NCI-H2196 treated with DMSO at 0.1 percent for 48 hours (cell line): ENCODE measurements around the gene NTN4.
"Not testable (repeated sequence)": the region's sequence is repeated elsewhere in the genome, so short reads cannot be mapped to it uniquely, and the experiment has no call there.

Experiments used
- DNase-seq: peaks from one replicate; lab custom pipeline; 2025; ENCODE audit not compliant: unreplicated experiment; lab: John Stamatoyannopoulos, UW

NTN4 gene

GRCh38 chr12:95796982-95797289, 6.4 kb upstream of the NTN4 start:
- DNase-seq: no peak

DNA sequence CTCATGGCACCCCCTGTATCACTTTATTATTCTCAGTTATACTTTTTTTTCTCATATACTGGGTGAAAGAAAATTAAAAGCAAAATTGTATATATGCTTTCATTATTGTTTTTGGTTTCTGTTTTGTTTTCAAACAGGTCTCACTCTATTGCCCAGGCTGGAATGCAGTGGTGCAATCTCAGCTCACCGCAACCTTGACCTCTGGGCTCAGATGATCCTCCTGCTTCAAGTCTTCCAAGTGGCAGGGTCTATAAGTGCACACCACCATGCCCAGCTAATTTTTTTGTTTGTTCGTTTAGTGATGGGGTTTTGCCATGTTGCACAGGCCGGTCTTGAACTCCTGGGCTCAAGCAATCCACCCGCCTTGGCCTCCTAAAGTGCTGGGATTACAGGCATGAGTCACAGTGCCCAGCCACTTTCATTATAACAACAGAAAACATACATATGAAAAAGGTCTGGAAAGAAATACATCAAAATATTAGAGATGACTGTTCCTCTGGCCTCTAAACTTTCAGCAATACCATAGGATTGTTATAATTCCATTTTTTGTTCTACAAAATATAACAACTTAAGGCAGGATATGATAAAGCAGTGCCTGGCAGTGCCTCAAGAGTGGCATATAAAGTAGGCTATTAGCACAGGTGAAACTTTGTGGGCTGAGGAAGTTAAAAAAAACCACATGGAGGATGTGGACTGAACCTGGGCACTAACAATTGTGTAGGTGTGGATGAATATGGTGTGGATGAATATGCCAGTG, 5.8 kb upstream of the NTN4 start:
- no peak for DNase-seq

GRCh38 chr12:95790917-95791849, 619 bp upstream of the NTN4 start:
- no peak for DNase-seq

GRCh38 chr12:95789126-95790032, 1.2 kb downstream of the NTN4 start:
- DNase-seq: no peak

DNA sequence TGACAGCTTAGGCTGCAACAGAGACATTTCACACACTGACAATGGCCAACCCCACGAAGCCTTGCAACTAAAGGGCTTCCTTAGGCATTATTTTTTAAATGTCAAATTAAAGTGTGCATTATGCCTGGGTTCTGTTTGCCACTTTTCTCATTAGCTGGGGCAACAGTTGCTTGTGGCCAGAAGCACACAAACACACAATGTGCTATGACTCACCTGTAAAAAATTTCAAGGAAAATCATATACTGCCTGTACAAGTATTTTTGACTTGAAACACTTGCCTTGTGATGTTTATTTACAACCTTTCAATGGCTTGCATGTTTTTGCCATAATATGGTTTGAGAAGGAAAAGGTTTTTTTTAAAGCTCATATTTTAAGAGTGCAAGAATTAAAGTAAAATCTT, 1.9 kb downstream of the NTN4 start:
- DNase-seq: no peak

- no peak for DNase-seq
Measured at GRCh38 chr12:95787274-95787818, 3.2 kb downstream of the NTN4 start.

DNA sequence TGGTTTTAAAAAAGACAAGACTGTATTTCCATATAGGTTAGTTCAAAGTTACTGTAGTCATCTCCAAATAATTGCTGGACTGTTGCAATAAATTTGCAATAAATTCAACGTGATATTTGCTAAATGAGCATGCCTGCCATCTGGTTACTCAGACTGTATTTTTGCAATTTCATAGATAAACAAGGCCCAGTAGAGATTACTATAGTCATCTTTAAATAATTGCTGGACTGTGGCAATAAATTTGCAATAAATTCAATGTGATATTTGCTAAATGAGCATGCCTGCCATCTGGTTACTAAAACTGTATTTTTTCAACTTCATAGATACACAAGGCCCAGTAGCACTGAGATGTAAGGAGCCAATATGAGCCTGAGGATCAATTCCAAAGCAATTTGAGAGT, 5.6 kb downstream of the NTN4 start:
- DNase-seq: no peak

- no peak for DNase-seq
Measured at GRCh38 chr12:95784286-95784685, 6.3 kb downstream of the NTN4 start.

- DNase-seq: not testable (repeated sequence)
Measured at GRCh38 chr12:95775466-95775865, 15.1 kb downstream of the NTN4 start.

DNA sequence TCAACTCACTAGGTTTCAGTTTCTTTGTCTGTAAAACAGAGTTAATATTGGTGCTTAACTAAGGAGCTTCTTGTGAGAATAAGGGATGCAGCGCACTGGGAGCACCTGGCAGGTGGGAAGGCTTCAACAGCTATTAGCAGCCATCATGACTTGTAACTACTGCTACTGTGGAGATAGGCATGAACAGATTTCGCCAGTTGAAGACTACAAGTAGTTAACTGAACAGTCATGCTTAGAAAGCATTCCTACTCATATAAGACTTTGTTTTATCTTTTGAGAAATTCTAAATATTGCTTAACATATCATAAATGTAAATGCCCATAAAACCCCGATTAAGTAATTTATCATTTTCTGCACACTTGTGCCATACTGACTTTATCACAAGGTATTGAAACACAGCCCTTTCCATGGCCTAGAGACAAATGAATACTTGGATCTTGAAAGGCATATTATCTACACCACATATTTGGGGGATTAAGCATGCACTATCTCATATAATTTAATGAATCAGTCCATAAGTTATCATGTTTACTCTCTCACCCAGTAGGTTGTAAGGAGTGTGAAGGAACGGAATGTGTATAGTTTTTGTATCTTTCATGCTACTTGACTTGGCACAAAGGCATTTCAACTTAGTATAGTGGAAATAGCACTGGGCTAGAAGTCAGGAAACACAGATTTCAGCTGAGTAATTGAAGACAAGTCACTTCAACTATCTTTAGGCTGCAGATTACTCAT, 16.1 kb downstream of the NTN4 start:
- DNase-seq: no peak

DNA sequence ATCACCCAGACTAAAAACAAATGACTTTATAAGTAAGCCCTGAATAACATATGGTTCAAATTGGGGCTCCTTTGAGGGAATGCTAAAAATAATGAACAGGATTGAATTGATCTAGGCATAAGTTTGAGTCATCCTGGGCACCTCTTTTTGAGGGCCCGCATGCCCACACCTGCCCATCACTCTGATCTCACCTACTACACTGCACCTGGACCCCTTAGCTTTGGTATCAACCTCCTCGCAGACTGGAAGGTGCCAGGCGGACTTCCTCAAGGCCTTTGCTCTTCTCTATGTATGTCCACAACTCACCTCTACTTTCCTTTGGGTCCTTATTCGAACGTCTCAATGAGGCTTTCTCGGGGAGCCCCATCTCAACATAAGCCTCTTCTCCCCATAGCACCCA, 17.2 kb downstream of the NTN4 start:
- no peak for DNase-seq

DNA sequence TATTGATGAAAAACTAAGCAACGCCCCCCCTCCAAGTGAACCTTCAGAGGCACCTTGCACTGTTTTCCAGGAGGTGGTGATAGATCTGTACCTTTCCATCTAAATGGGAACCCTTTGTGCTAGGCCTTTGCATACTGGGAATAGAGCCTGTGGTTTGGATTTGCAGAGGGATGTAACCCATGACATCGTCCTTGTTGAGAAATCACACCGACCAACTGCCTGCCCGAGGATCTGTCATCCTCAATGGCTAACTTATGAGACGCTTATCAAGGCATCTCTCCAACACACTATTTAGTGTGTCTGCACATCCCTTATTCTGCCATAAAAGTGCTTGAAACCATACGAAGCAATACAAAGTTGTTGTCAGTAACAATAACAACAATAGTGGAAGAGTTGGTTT, 22.9 kb downstream of the NTN4 start:
- no peak for DNase-seq

GRCh38 chr12:95766356-95767019, 24.1 kb downstream of the NTN4 start:
- no peak for DNase-seq

DNA sequence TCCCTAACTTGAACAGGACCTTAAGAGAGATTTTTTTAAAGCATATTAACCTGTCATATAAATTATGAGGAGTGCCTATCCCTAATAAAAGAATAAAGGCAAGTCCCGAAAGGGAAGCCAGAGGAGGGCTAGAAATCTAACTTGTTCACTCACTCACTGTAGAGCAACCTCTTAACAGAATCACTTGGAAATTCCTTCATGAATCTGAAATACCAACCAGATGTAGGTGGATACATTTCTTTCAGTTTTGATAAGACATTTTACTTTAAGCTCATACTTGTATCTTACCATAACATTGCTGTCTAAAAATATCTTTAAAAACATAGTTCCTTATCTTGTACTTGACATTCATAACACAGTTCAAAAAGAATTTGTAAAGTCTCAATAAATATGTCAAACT, 25.7 kb downstream of the NTN4 start:
- no peak for DNase-seq

- peak; percentile 5 for DNase-seq
Measured at GRCh38 chr12:95763809-95764253, 26.7 kb downstream of the NTN4 start.

DNA sequence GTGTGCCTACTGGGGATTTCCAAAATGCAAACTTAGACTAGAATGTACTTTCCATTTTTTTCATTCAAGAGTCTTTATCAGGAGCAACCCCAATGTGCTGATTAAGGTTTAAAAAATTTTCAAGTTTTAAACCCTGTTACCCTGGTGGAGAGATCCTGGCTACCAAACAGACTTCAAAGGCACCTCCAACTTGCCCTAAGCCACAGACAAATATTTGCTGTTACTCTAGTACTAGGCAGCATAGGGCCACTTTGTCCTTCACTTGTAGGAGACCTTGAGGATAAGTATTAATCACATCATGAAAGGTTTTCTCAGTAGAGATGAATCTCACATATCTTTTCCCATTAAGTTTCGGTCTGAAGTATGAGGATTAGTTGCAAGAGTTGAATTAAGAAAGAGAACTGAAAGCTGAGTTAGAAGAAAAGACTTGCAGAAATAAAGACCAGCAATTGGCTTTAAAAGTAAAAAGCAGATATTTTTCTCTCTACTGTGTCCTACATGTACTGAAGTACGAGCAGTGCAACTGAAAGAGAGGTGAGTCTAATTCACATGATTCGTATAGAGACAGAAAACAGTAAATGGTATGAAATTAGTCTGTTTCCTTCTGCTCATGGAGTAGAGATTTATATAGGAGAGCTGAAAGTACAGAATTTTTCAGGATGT, 28.3 kb downstream of the NTN4 start:
- no peak for DNase-seq

DNA sequence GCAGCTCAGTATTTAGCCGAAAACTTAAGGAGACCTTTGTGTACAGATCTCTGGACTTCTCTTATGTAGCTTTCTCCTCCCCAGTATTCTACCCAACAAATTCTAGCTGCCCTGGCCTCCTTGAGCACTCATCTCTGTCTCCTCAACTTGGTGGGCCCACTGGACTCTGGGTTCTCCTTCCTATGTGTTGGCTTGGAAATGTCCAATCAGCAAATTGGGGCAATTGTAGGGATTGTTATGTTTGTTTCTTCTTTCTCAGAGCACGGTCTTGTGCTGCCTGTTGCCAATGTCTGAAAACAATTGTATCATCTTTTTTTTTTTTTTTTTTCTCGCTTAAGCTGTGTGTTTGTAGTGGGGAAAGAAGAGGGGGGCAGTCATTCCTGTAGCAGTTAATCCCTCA, 30.2 kb downstream of the NTN4 start:
- DNase-seq: no peak

GRCh38 chr12:95759718-95760117, 30.8 kb downstream of the NTN4 start:
- no peak for DNase-seq

- DNase-seq: no peak
Measured at GRCh38 chr12:95759039-95759438, 31.5 kb downstream of the NTN4 start.
